ENCODE measurements around the gene GRAMD1C. TPM values are rescaled to one million over a fixed set of nuclear protein-coding genes. Genes with fewer than 3 reads are reported as not detected.

GRAMD1C gene
- total RNA-seq, 6 donors from 2014 or later: 3.7 to 40.1 (median 6.3) TPM

GRCh38 chr3:113947372-113948014, 108.9 kb downstream of the GRAMD1C start, which contains the start of gene ZDHHC23:
Gene ZDHHC23, plus strand, starts transcription at chr3:113948013. Its CDS starts 790 bp downstream, at chr3:113948803.
- 0 to 3% methylated on average over 12 to 13 of the region's 80 CpGs for WGBS, 2 donors

GRCh38 chr3:113948015-113948917, 109.7 kb downstream of the GRAMD1C start:
- Histone ChIP-seq H3K9me3 (no peaks in the 10 kb centered on the region), H3K4me1 (peaks cover 4 to 14% (median 9%) of the 10 kb centered on the region in 4 donors), H3K4me3 (peak overlapping the region; percentile 51 to 89 (median 68)), H3K36me3 (no peaks in the 10 kb centered on the region), H3K27ac (peak overlapping the region; percentile 47 to 70 (median 65)), H3K27me3 (no peaks in the 10 kb centered on the region)
- 7 to 12% methylated on average over 10 to 35 of the region's 65 CpGs for WGBS, 2 donors
- ATAC-seq (ENCODE audit: low FRiP score in 2 of 2) (peak; percentile 44 to 46), DNase-seq (peak; percentile 46 to 91)
- TF ChIP-seq CTCF (IDR thresholded peaks at IDR 0.05): peak in 1 of 6 experiments; percentile 34
- no peak for TF ChIP-seq POLR2AphosphoS5 (IDR thresholded peaks at IDR 0.05)
- TF ChIP-seq POLR2A (IDR thresholded peaks at IDR 0.05): peak in 1 of 4 donors; percentile 19
- no peak for TF ChIP-seq EP300 (IDR thresholded peaks at IDR 0.05)

More at GRCh38 chr3:113947372-113948014, 108.9 kb downstream of the GRAMD1C start, which contains the start of gene ZDHHC23:
- Histone ChIP-seq H3K4me3 (peak within 1 kb of the TSS; percentile 51 to 89 (median 68)), H3K4me1 (peaks cover 4 to 14% (median 9%) of the 10 kb centered on the region in 4 donors), H3K27ac (peak within 1 kb of the TSS; percentile 68 to 72 (median 69)), H3K9me3 (no peaks in the 10 kb centered on the region), H3K27me3 (no peaks in the 10 kb centered on the region), H3K36me3 (no peaks in the 10 kb centered on the region)
- peak; percentile 85 to 97 for DNase-seq
- ATAC-seq (ENCODE audit: low FRiP score in 2 of 2): peak; percentile 89 to 91
- TF ChIP-seq POLR2AphosphoS5 (IDR thresholded peaks at IDR 0.05): peak in 1 of 2 donors; percentile 8
- TF ChIP-seq EP300 (IDR thresholded peaks at IDR 0.05): no peak
- peak in 1 of 4 donors; percentile 41 for TF ChIP-seq POLR2A (IDR thresholded peaks at IDR 0.05)
- no peak for TF ChIP-seq CTCF (IDR thresholded peaks at IDR 0.05)

- Histone ChIP-seq H3K4me1 (peaks cover 4 to 14% (median 9%) of the 10 kb centered on the region in 4 donors), H3K36me3 (peaks cover 0 to 9% (median 0%) of the 10 kb centered on the region in 4 donors), H3K9me3 (no peaks in the 10 kb centered on the region), H3K27ac (no peak overlapping the region), H3K4me3 (no peak overlapping the region), H3K27me3 (no peaks in the 10 kb centered on the region)
- DNase-seq (no peak), ATAC-seq (ENCODE audit: low FRiP score in 2 of 2) (no peak)
- TF ChIP-seq CTCF (IDR thresholded peaks at IDR 0.05): no peak
- no peak for TF ChIP-seq POLR2A (IDR thresholded peaks at IDR 0.05)
- TF ChIP-seq EP300 (IDR thresholded peaks at IDR 0.05): no peak
- no peak for TF ChIP-seq POLR2AphosphoS5 (IDR thresholded peaks at IDR 0.05)
Observed at GRCh38 chr3:113952921-113953320, 114.3 kb downstream of the GRAMD1C start.

GRCh38 chr3:113953677-113954076, 115.1 kb downstream of the GRAMD1C start:
- H3K4me1 ChIP-seq: peaks cover 0 to 6% (median 3%) of the 10 kb centered on the region in 4 donors
- H3K9me3 ChIP-seq: no peaks in the 10 kb centered on the region
- H3K36me3 ChIP-seq: peaks cover 0 to 10% (median 5%) of the 10 kb centered on the region in 4 donors
- H3K27me3 ChIP-seq: no peaks in the 10 kb centered on the region
- no peak for TF ChIP-seq CTCF (IDR thresholded peaks at IDR 0.05)
- no peak for TF ChIP-seq EP300 (IDR thresholded peaks at IDR 0.05)
- TF ChIP-seq POLR2AphosphoS5 (IDR thresholded peaks at IDR 0.05): no peak
- TF ChIP-seq POLR2A (IDR thresholded peaks at IDR 0.05): no peak
- DNase-seq (no peak), ATAC-seq (ENCODE audit: low FRiP score in 2 of 2) (no peak)
- no peak overlapping the region for H3K4me3 ChIP-seq
- no peak overlapping the region for H3K27ac ChIP-seq
- WGBS, 2 donors: 25 to 58% methylated on average over 3 to 7 of the region's 7 CpGs
